HepG2 (cell line): ENCODE results near the gene PTPRN. TPM values are rescaled to one million over a fixed set of nuclear protein-coding genes. Genes with fewer than 3 reads are reported as not detected.
A peak's percentile ranks its signal among the peaks of the same experiment; 100 is the strongest.

ENCODE experiments used
- ATF1 ChIP-seq: IDR thresholded peaks from 2 replicates; pipeline ENCODE4 v1.6.1; 2016; ENCODE audit warnings: mild to moderate bottlenecking, control low read depth
- CBFB ChIP-seq: sonication (generic); formaldehyde crosslinking; IDR thresholded peaks from 2 replicates; pipeline ENCODE4 v1.4.0; 2020; ENCODE audit warnings: missing genetic modification reagents
- MAF1 ChIP-seq: sonication (generic); formaldehyde crosslinking; IDR thresholded peaks from 2 replicates; pipeline ENCODE4 v1.5.0; 2020; ENCODE audit warnings: missing genetic modification reagents, borderline replicate concordance
- NBN ChIP-seq: fragments of 450-650 bp; conservative IDR thresholded peaks from 2 replicates; pipeline ENCODE4 v1.6.1; 2017
- NR2F6 ChIP-seq, 2 experiments: IDR thresholded peaks; 2 replicates each; pipeline ENCODE4 v1.6.1; 2016; ENCODE audit warnings: antibody characterized with exemption in 1 of 2, mild to moderate bottlenecking in 1 of 2
- PRMT3 ChIP-seq: sonication (generic); formaldehyde crosslinking; IDR thresholded peaks from 2 replicates; pipeline ENCODE4 v1.8.1; 2022; ENCODE audit warnings: low read depth, mild to moderate bottlenecking, moderate library complexity, missing genetic modification reagents, borderline replicate concordance
- RBM22 ChIP-seq: fragments of 200-400 bp; formaldehyde crosslinking; optimal IDR thresholded peaks from 2 replicates; pipeline ENCODE3; 2017; ENCODE audit warnings: mild to moderate bottlenecking, low read length, moderate library complexity
- ZFP62 ChIP-seq: sonication (generic); formaldehyde crosslinking; IDR thresholded peaks from 2 replicates; pipeline ENCODE4 v1.4.0; 2020; ENCODE audit warnings: missing genetic modification reagents
- ZNF18 ChIP-seq: sonication (generic); formaldehyde crosslinking; IDR thresholded peaks from 2 replicates; pipeline ENCODE4 v1.8.0; 2022; ENCODE audit warnings: mild to moderate bottlenecking, missing genetic modification reagents; ENCODE audit not compliant: insufficient replicate concordance
- ZNF710 ChIP-seq: sonication (generic); formaldehyde crosslinking; IDR thresholded peaks from 2 replicates; pipeline ENCODE4 v1.5.0; 2020; ENCODE audit warnings: mild to moderate bottlenecking, missing genetic modification reagents, borderline replicate concordance
- ZNF772 ChIP-seq: sonication (generic); formaldehyde crosslinking; IDR thresholded peaks from 2 replicates; pipeline ENCODE4 v1.5.0; 2020; ENCODE audit warnings: mild to moderate bottlenecking, missing genetic modification reagents
- ZNF792 ChIP-seq: IDR thresholded peaks from 2 replicates; pipeline ENCODE4 v1.6.1; 2016
- polyA plus RNA-seq, 8 experiments: library from polyadenylated mRNA; depleted of rRNA in 3 of 8; stranded (reverse) in 7 of 8; unstranded in 1 of 8; fragments of >200 nt; fragmentation: Illumina TruSeq in 4 of 8; extraction: Trizol in 4 of 8; gene quantifications; 2 replicates each; pipeline versions ENCODE4 v1.2.1 to v1.2.3, GENCODE V29; 2011 to 2016; ENCODE audit warnings: low read depth in 4 of 8, missing spikeins in 1 of 8, mixed read lengths in 1 of 8; ENCODE audit not compliant: insufficient read depth in 1 of 8
- total RNA-seq, 5 experiments: library from RNA; depleted of rRNA; stranded (reverse); fragments of >200 nt; fragmentation: Illumina TruSeq; extraction: Trizol; gene quantifications; 2 replicates each; pipeline ENCODE4 v1.2.3, GENCODE V29; 2016; ENCODE audit warnings: low read depth in 1 of 5
- TF ChIP-seq, protein P1 (sequence below): sonication (generic); formaldehyde crosslinking; IDR thresholded peaks from 2 replicates; pipeline ENCODE4 v1.5.1; 2020; ENCODE audit warnings: mild to moderate bottlenecking, missing genetic modification reagents, moderate library complexity
- TF ChIP-seq, protein P2 (sequence below): IDR thresholded peaks from 2 replicates; pipeline ENCODE4 v1.4.0; 2020; ENCODE audit warnings: mild to moderate bottlenecking, missing genetic modification reagents
- TF ChIP-seq, protein P3 (sequence below): sonication (generic); formaldehyde crosslinking; IDR thresholded peaks from 2 replicates; pipeline ENCODE4 v1.5.1; 2020; ENCODE audit warnings: mild to moderate bottlenecking, missing genetic modification reagents

Gene PTPRN
- total and polyA plus RNA-seq, 2 of the 13 experiments (the other 11 are each of a cell fraction or from before 2014, with no cell fraction given), result 0.26 TPM; not detected in 1

DNA sequence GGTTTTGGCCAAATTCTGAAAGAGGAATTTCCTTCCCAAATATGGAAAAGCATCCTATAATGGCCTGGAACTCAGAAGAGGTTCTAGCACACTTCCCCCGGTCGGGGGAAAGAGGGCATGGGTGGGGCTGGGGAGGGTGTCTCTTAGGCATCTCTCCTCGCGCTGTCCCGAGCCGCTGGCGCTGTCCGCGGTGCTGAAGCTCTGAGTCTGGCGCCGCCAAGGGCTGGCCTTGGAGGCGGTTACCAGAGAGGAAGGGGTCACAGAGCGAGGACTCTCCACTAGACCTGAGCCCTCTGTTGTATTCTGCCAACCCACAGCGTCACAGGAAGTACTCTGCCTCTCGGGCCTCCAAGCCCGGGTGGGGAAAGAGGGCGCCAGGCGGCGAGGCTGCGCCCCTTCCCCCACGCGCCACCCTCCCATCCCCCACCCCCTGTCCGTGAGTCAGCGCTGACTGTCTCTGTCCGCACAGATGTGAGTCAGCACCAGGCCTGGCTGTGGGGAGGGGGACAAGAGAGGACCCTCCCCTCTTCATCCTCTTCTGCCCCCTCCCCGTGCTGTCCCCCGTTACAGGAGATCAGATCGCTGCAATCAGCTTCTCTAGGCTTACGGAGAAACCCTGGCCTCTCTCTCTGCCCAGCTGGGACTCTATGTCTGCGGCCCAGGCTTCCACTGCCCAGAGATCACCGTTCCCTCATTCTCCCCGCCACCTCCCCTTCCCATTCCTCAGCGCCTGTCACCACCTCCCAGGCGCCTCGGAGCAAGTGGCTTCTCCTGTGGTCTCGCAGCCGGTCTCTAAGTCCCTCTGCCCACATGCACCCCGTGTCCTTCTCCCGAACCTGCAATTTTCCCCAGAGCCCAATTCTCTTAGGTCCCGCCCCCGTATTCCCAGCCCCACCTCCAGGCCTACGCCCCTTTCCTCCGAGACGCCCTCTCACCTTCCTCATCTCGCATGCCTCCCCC is 779 bp downstream of the PTPRN start (continued):
- TF ChIP-seq, protein P1, sequence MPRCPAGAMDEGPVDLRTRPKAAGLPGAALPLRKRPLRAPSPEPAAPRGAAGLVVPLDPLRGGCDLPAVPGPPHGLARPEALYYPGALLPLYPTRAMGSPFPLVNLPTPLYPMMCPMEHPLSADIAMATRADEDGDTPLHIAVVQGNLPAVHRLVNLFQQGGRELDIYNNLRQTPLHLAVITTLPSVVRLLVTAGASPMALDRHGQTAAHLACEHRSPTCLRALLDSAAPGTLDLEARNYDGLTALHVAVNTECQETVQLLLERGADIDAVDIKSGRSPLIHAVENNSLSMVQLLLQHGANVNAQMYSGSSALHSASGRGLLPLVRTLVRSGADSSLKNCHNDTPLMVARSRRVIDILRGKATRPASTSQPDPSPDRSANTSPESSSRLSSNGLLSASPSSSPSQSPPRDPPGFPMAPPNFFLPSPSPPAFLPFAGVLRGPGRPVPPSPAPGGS (CRISPR knock-in tag), result peak; percentile 77; the same call in 1 of the 2 replicates
- TF ChIP-seq RBM22 (no peak), ATF1 (CRISPR knock-in tag) (no peak), ZNF710 (CRISPR knock-in tag) (peak; percentile 63; the same call in 1 of the 2 replicates), NBN (no peak), ZFP62 (CRISPR knock-in tag) (no peak), ZNF18 (CRISPR knock-in tag) (peak; percentile 62), CBFB (CRISPR knock-in tag) (peak; percentile 57; the same call in 1 of the 2 replicates), MAF1 (CRISPR knock-in tag) (peak; percentile 94; the same call in 1 of the 2 replicates), ZNF792 (CRISPR knock-in tag) (peak; percentile 98), NR2F6 (IDR thresholded peaks at IDR 0.05) (no peak), NR2F6 (CRISPR knock-in tag; IDR thresholded peaks at IDR 0.05) (peak; percentile 67), PRMT3 (peak; percentile 76; the same call in 1 of the 2 replicates), ZNF772 (peak; percentile 94)
- TF ChIP-seq, protein P2, sequence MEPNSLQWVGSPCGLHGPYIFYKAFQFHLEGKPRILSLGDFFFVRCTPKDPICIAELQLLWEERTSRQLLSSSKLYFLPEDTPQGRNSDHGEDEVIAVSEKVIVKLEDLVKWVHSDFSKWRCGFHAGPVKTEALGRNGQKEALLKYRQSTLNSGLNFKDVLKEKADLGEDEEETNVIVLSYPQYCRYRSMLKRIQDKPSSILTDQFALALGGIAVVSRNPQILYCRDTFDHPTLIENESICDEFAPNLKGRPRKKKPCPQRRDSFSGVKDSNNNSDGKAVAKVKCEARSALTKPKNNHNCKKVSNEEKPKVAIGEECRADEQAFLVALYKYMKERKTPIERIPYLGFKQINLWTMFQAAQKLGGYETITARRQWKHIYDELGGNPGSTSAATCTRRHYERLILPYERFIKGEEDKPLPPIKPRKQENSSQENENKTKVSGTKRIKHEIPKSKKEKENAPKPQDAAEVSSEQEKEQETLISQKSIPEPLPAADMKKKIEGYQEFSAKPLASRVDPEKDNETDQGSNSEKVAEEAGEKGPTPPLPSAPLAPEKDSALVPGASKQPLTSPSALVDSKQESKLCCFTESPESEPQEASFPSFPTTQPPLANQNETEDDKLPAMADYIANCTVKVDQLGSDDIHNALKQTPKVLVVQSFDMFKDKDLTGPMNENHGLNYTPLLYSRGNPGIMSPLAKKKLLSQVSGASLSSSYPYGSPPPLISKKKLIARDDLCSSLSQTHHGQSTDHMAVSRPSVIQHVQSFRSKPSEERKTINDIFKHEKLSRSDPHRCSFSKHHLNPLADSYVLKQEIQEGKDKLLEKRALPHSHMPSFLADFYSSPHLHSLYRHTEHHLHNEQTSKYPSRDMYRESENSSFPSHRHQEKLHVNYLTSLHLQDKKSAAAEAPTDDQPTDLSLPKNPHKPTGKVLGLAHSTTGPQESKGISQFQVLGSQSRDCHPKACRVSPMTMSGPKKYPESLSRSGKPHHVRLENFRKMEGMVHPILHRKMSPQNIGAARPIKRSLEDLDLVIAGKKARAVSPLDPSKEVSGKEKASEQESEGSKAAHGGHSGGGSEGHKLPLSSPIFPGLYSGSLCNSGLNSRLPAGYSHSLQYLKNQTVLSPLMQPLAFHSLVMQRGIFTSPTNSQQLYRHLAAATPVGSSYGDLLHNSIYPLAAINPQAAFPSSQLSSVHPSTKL (CRISPR knock-in tag), result peak; percentile 68
- TF ChIP-seq, protein P3, sequence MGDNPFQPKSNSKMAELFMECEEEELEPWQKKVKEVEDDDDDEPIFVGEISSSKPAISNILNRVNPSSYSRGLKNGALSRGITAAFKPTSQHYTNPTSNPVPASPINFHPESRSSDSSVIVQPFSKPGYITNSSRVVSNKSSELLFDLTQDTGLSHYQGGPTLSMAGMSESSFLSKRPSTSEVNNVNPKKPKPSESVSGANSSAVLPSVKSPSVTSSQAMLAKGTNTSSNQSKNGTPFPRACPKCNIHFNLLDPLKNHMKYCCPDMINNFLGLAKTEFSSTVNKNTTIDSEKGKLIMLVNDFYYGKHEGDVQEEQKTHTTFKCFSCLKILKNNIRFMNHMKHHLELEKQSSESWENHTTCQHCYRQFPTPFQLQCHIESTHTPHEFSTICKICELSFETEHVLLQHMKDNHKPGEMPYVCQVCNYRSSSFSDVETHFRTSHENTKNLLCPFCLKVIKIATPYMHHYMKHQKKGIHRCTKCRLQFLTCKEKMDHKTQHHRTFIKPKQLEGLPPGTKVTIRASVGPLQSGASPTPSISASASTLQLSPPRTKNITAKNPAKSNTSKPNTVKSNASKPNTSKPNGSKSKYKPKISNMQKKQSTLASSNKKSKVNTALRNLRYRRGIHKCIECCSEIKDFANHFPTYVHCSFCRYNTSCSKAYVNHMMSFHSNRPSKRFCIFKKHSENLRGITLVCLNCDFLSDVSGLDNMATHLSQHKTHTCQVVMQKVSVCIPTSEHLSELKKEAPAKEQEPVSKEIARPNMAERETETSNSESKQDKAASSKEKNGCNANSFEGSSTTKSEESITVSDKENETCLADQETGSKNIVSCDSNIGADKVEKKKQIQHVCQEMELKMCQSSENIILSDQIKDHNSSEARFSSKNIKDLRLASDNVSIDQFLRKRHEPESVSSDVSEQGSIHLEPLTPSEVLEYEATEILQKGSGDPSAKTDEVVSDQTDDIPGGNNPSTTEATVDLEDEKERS, result 0 out of 2 replicates have a peak, but pooled peaks have one; percentile 33
